HL-60 (cell line): ENCODE results near the gene TRIM34.
"Not testable (repeated sequence)": the region's sequence is repeated elsewhere in the genome, so short reads cannot be mapped to it uniquely, and the experiment has no call there.

Experiments used
- DNase-seq, 2 experiments: peaks; one replicate each; pipeline ENCODE4 v3.0.0-alpha.2; 2010 to 2020; ENCODE audit warnings: low read depth in 1 of 2, low spot score in 1 of 2
- H3K27ac ChIP-seq: fragments of 250-450 bp; sonication (Bioruptor Pico); replicated peaks from 2 replicates; pipeline ENCODE4 v1.5.1; 2020; ENCODE audit warnings: mild to moderate bottlenecking, moderate library complexity
- H3K27me3 ChIP-seq: fragments of 250-450 bp; sonication (Bioruptor Pico); 2 replicates; pipeline ENCODE4 v1.5.1; 2021; ENCODE audit warnings: mild to moderate bottlenecking, moderate library complexity; ENCODE audit not compliant: insufficient read depth, poor library complexity, severe bottlenecking
- H3K4me3 ChIP-seq: replicated peaks from 2 replicates; pipeline ENCODE4 v1.5.1; 2011; ENCODE audit warnings: mild to moderate bottlenecking, control low read depth, low read length; ENCODE audit not compliant: insufficient read depth
- CTCF ChIP-seq: IDR thresholded peaks from one replicate; pipeline ENCODE4 v1.5.1; 2011; ENCODE audit warnings: low read length, control low read depth, inconsistent platforms; ENCODE audit not compliant: insufficient read depth
- GABPA ChIP-seq: IDR thresholded peaks from 2 replicates; pipeline ENCODE4 v1.6.1; 2012; ENCODE audit warnings: low read depth
- POLR2AphosphoS5 ChIP-seq: IDR thresholded peaks from 2 replicates; pipeline ENCODE4 v1.6.1; 2012; ENCODE audit warnings: low read depth
- SPI1 ChIP-seq: IDR thresholded peaks from 2 replicates; pipeline ENCODE4 v1.6.1; 2012; ENCODE audit warnings: low read depth, mild to moderate bottlenecking, borderline replicate concordance
- TF ChIP-seq, protein P1 (sequence below): IDR thresholded peaks from 2 replicates; pipeline ENCODE4 v1.6.1; 2012; ENCODE audit warnings: low read depth; ENCODE audit not compliant: insufficient replicate concordance

The TRIM34 gene

GRCh38 chr11:5600374-5600851 lies 24.4 kb upstream of the TRIM34 start:
- peak; percentile 26 to 55 for DNase-seq
- Histone ChIP-seq H3K4me3 (no peak overlapping the region), H3K27me3 (no peaks in the 10 kb centered on the region), H3K27ac (no peak overlapping the region)
- TF ChIP-seq CTCF (peak; percentile 72), GABPA (no peak)

DNA sequence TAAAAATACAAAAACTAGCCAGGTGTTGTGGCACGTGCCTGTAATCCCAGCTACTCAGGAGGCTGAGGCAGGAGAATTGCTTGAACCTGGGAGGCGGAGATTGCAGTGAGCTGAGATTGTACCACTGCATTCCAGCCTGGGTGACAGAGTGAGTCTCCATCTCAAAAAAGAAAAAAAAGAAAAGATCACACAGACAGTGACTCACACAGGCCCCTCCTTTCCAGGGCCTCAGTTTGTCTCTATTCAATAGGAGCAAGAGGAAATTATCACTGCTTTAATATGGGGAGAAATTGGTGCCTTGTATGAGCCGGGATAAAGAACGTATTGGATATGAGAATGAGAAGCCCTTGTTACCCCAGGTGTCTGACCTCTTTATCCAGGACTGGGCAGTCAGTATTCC lies 22.0 kb upstream of the TRIM34 start:
- not testable (repeated sequence) for H3K27ac ChIP-seq, H3K4me3 ChIP-seq, H3K27me3 ChIP-seq, DNase-seq

GRCh38 chr11:5603326-5603725 lies 21.5 kb upstream of the TRIM34 start:
- DNase-seq: no peak
- Histone ChIP-seq H3K27ac (no peak overlapping the region), H3K27me3 (no peaks in the 10 kb centered on the region), H3K4me3 (no peak overlapping the region)
- TF ChIP-seq SPI1 (no peak), CTCF (no peak), POLR2AphosphoS5 (no peak), GABPA (no peak)
- TF ChIP-seq, protein P1, sequence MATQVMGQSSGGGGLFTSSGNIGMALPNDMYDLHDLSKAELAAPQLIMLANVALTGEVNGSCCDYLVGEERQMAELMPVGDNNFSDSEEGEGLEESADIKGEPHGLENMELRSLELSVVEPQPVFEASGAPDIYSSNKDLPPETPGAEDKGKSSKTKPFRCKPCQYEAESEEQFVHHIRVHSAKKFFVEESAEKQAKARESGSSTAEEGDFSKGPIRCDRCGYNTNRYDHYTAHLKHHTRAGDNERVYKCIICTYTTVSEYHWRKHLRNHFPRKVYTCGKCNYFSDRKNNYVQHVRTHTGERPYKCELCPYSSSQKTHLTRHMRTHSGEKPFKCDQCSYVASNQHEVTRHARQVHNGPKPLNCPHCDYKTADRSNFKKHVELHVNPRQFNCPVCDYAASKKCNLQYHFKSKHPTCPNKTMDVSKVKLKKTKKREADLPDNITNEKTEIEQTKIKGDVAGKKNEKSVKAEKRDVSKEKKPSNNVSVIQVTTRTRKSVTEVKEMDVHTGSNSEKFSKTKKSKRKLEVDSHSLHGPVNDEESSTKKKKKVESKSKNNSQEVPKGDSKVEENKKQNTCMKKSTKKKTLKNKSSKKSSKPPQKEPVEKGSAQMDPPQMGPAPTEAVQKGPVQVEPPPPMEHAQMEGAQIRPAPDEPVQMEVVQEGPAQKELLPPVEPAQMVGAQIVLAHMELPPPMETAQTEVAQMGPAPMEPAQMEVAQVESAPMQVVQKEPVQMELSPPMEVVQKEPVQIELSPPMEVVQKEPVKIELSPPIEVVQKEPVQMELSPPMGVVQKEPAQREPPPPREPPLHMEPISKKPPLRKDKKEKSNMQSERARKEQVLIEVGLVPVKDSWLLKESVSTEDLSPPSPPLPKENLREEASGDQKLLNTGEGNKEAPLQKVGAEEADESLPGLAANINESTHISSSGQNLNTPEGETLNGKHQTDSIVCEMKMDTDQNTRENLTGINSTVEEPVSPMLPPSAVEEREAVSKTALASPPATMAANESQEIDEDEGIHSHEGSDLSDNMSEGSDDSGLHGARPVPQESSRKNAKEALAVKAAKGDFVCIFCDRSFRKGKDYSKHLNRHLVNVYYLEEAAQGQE: no peak

DNA sequence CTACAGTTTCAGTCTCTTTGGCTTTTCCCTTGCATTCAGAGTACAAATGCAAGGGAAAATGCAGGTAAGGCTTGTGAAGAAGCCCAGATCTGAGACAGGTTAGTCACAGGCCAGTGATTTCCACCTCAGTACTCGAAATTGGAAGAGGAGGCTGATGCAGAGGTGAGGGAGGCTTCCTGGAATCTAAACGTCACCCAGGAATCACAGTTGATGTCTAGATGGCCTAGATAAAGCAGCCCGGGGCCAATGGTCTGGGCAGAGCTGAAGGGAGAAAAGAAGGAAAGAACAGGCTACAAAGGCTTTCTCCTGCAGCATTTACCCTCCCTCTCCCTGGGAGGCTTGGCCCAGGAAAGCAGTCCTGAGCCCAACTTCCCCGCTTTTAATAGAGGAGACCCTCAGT lies 19.9 kb upstream of the TRIM34 start:
- DNase-seq: no peak
- Histone ChIP-seq H3K27ac (no peak overlapping the region), H3K27me3 (no peaks in the 10 kb centered on the region), H3K4me3 (no peak overlapping the region)
- TF ChIP-seq, protein P1: no peak
- TF ChIP-seq POLR2AphosphoS5: no peak
- TF ChIP-seq CTCF: no peak
- TF ChIP-seq SPI1: no peak
- TF ChIP-seq GABPA: no peak
